Endometrial microvascular endothelial cells (primary cell): Measurements from ENCODE around the gene CFAP69. TPM values are rescaled to one million over a fixed set of nuclear protein-coding genes. Genes with fewer than 3 reads are reported as not detected.

Experiments used
- in situ Hi-C: cut with HindIII; loops from 2 replicates; pipeline ENCODE4 v1.10.0; 2017; ENCODE audit warnings: low sequenced_read_pairs, low pct_unique_long_range_greater_than_20kb; ENCODE audit errors: inconsistent ontology term
- total RNA-seq: library from RNA; depleted of rRNA; stranded (reverse); fragments of >200 nt; gene quantifications from one replicate; pipeline ENCODE4 v1.2.3, GENCODE V29; 2015; ENCODE audit errors: inconsistent ontology term

The CFAP69 gene
- 0.19 TPM for total RNA-seq

GRCh38 chr7:90244909-90245851, at the start of gene CFAP69:
Gene CFAP69, plus strand, starts transcription at chr7:90245174. Its CDS starts 251 bp downstream, at chr7:90245425.
- in situ Hi-C loops = no loop called here

GRCh38 chr7:90201500-90202195, 43.3 kb upstream of the CFAP69 start:
- in situ Hi-C loops = no loop called here

- in situ Hi-C loops = no loop called here
Measured at GRCh38 chr7:90207956-90208355, 37.0 kb upstream of the CFAP69 start.

GRCh38 chr7:90209776-90210175, 35.2 kb upstream of the CFAP69 start:
- in situ Hi-C loops = no loop called here

GRCh38 chr7:90210475-90210874, 34.5 kb upstream of the CFAP69 start:
- in situ Hi-C loops = no loop called here

- in situ Hi-C loops = no loop called here
Measured at GRCh38 chr7:90210981-90211380, 34.0 kb upstream of the CFAP69 start.

- in situ Hi-C loops = no loop called here
Measured at GRCh38 chr7:90211391-90212148, 33.4 kb upstream of the CFAP69 start, which contains the start of gene STEAP2. Gene STEAP2, plus strand, starts transcription at chr7:90211740. Its CDS starts 13,343 bp downstream, at chr7:90225083.

GRCh38 chr7:90212149-90212495, 32.9 kb upstream of the CFAP69 start:
- in situ Hi-C loops = no loop called here

GRCh38 chr7:90213521-90213920, 31.5 kb upstream of the CFAP69 start:
- in situ Hi-C loops = no loop called here

GRCh38 chr7:90216080-90216674, 28.8 kb upstream of the CFAP69 start:
- in situ Hi-C loops = no loop called here

GRCh38 chr7:90216771-90217170, 28.2 kb upstream of the CFAP69 start:
- in situ Hi-C loops = no loop called here

- in situ Hi-C loops = no loop called here
Measured at GRCh38 chr7:90222390-90222789, 22.6 kb upstream of the CFAP69 start.

- in situ Hi-C loops = no loop called here
Measured at GRCh38 chr7:90222811-90223725, 21.9 kb upstream of the CFAP69 start.

GRCh38 chr7:90224195-90224594, 20.8 kb upstream of the CFAP69 start:
- in situ Hi-C loops = no loop called here

GRCh38 chr7:90225181-90225580, 19.8 kb upstream of the CFAP69 start:
- in situ Hi-C loops = no loop called here

GRCh38 chr7:90225601-90226000, 19.4 kb upstream of the CFAP69 start:
- in situ Hi-C loops = no loop called here

- in situ Hi-C loops = no loop called here
Measured at GRCh38 chr7:90227259-90227658, 17.7 kb upstream of the CFAP69 start.

GRCh38 chr7:90229682-90230081, 15.3 kb upstream of the CFAP69 start:
- in situ Hi-C loops = no loop called here
